ENCODE results near the gene PHF8. TPM values are rescaled to one million over a fixed set of nuclear protein-coding genes. Genes with fewer than 3 reads are reported as not detected.

The PHF8 gene
- total RNA-seq, 1 donor from 2014 or later = 22.3 TPM

DNA sequence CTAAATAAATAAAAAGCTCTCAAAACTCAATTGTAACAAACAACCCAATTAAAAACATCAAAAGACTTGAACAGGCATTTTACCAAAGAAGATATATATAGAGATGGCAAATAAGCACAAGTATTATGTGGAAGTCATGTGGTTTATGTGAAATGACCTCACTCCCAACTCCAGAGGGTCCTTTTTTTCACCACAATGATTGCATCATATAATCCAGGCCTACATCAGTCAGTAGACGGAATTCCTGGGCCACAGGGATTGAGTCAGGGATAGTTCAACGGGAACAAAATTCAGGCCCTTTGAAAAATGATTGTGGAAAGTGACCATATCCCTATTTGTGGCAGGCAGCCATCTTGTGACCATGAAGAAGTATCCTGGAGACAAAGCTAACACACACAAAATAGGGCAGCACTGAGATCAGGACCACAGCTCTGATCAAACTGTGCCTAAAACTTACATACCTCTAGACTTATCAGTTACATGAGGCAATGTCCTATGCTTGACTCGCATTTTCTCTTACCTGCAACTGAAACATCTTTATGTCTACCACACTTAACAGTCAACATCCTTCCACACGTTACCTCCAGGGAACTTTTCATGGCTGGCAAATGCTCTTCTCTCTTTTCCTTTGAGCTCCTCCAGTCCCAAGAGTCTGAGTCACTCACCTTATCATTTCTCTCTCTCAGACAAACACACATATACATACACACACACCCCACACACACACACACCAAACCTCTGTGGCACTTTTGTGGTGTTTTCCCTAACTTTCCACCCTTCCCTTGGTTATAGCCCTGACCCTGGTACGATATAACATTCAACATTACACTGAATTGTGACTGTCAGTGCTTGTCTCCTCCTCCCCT, 113.5 kb downstream of the PHF8 start:
- H3K27ac Mint-ChIP-seq = no peak overlapping the region
- no peak for TF ChIP-seq EZH2 (IDR thresholded peaks at IDR 0.05)
- TF ChIP-seq EZH2phosphoT487 (IDR thresholded peaks at IDR 0.05) = no peak
- TF ChIP-seq, protein P1, sequence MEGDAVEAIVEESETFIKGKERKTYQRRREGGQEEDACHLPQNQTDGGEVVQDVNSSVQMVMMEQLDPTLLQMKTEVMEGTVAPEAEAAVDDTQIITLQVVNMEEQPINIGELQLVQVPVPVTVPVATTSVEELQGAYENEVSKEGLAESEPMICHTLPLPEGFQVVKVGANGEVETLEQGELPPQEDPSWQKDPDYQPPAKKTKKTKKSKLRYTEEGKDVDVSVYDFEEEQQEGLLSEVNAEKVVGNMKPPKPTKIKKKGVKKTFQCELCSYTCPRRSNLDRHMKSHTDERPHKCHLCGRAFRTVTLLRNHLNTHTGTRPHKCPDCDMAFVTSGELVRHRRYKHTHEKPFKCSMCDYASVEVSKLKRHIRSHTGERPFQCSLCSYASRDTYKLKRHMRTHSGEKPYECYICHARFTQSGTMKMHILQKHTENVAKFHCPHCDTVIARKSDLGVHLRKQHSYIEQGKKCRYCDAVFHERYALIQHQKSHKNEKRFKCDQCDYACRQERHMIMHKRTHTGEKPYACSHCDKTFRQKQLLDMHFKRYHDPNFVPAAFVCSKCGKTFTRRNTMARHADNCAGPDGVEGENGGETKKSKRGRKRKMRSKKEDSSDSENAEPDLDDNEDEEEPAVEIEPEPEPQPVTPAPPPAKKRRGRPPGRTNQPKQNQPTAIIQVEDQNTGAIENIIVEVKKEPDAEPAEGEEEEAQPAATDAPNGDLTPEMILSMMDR (IDR thresholded peaks at IDR 0.05) = no peak
- H3K4me1 Mint-ChIP-seq = no peaks in the 10 kb centered on the region
- no peaks in the 10 kb centered on the region for H3K36me3 Mint-ChIP-seq
- DNase-seq (ENCODE audit: low spot score) = no peak
- no peaks in the 10 kb centered on the region for H3K79me2 ChIP-seq (ENCODE audit: low read depth)
- H3K9ac ChIP-seq = no peak overlapping the region
- peaks cover 8% of the 10 kb centered on the region for H3K9me3 Mint-ChIP-seq
- no peak overlapping the region for H3K4me3 ChIP-seq
- H3K36me3 ChIP-seq = no peaks in the 10 kb centered on the region
- H3K27me3 Mint-ChIP-seq (ENCODE audit: insufficient read depth, low read depth) = no peaks in the 10 kb centered on the region
- H2AFZ ChIP-seq (replicated peaks) = no peak overlapping the region
- no peak overlapping the region for H3K4me2 ChIP-seq
- H3K9me3 ChIP-seq (ENCODE audit: low read depth) = peaks cover 3% of the 10 kb centered on the region
- no peaks in the 10 kb centered on the region for H3F3A ChIP-seq (ENCODE audit: low read depth)
- no peaks in the 10 kb centered on the region for H4K20me1 ChIP-seq (ENCODE audit: low read depth)
- no peaks in the 10 kb centered on the region for H3K27me3 ChIP-seq
- H3K4me3 Mint-ChIP-seq = no peak overlapping the region
- no peak overlapping the region for H3K27ac ChIP-seq
- no peaks in the 10 kb centered on the region for H3K4me1 ChIP-seq

DNA sequence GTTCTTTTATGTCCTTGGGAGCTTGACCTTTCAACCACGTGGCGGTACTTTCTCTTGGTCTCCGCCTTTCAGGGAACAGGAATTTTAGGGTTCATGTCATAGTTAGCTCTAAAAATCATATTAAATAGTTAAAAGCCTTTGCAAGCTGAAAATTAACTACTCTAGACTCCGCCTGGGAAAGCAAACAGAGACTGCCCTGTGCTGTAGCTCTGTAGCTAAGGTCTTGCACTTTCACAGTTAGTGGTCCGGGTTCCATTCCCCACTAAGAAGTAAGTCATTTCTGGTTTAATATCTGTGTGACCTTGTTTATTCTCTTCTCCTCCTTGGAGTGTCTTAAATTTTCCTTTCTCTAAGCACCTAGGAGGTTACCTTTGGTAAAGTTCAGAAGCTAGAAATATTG, 118.2 kb downstream of the PHF8 start:
- Histone ChIP-seq H2AFZ (replicated peaks) (no peak overlapping the region), H3K27ac (no peak overlapping the region), H3K79me2 (ENCODE audit: low read depth) (no peaks in the 10 kb centered on the region), H3K4me1 (no peaks in the 10 kb centered on the region), H3K36me3 (no peaks in the 10 kb centered on the region), H3K4me2 (no peak overlapping the region), H4K20me1 (ENCODE audit: low read depth) (no peaks in the 10 kb centered on the region), H3K9me3 (ENCODE audit: low read depth) (no peaks in the 10 kb centered on the region), H3F3A (ENCODE audit: low read depth) (no peaks in the 10 kb centered on the region), H3K4me3 (no peak overlapping the region), H3K27me3 (no peaks in the 10 kb centered on the region), H3K9ac (no peak overlapping the region)
- Mint-ChIP-seq H3K4me3 (no peak overlapping the region), H3K27ac (no peak overlapping the region), H3K36me3 (no peaks in the 10 kb centered on the region), H3K4me1 (no peaks in the 10 kb centered on the region), H3K27me3 (ENCODE audit: insufficient read depth, low read depth) (no peaks in the 10 kb centered on the region), H3K9me3 (peaks cover 4% of the 10 kb centered on the region)
- TF ChIP-seq EZH2 (IDR thresholded peaks at IDR 0.05) (no peak), EZH2phosphoT487 (IDR thresholded peaks at IDR 0.05) (no peak)
- TF ChIP-seq, protein P1 (IDR thresholded peaks at IDR 0.05) = no peak
- DNase-seq (ENCODE audit: low spot score) = no peak

DNA sequence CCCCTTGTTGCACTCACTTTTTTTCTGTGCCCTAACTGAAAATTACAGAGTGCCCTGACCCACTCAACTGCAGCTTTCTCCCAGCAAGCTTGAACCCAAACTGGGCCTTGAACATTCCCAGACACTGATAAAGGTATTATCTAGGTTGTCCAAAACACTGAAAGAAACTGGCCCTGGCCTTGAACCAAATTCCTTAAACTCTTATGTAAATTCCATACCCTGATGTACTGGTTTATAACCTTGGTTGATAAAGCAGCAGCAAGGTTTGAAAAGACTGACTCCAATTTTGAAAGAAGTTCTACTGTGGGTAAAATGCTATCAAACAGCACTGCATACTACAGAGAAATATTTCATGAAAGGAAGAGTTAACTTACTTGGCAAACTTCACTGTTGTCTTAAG, 125.6 kb downstream of the PHF8 start:
- H3K27ac ChIP-seq = no peak overlapping the region
- Mint-ChIP-seq H3K4me1 (no peaks in the 10 kb centered on the region), H3K27me3 (ENCODE audit: insufficient read depth, low read depth) (no peaks in the 10 kb centered on the region), H3K27ac (no peak overlapping the region), H3K36me3 (no peaks in the 10 kb centered on the region), H3K9me3 (peaks cover 2% of the 10 kb centered on the region), H3K4me3 (no peak overlapping the region)
- H3K36me3 ChIP-seq = no peaks in the 10 kb centered on the region
- no peak overlapping the region for H3K4me3 ChIP-seq
- H3K79me2 ChIP-seq (ENCODE audit: low read depth) = no peaks in the 10 kb centered on the region
- no peak for DNase-seq (ENCODE audit: low spot score)
- H4K20me1 ChIP-seq (ENCODE audit: low read depth) = no peaks in the 10 kb centered on the region
- H3K27me3 ChIP-seq = no peaks in the 10 kb centered on the region
- no peaks in the 10 kb centered on the region for H3K9me3 ChIP-seq (ENCODE audit: low read depth)
- no peak overlapping the region for H3K4me2 ChIP-seq
- H3K9ac ChIP-seq = no peak overlapping the region
- H3K4me1 ChIP-seq = peaks cover 3% of the 10 kb centered on the region
- no peaks in the 10 kb centered on the region for H3F3A ChIP-seq (ENCODE audit: low read depth)
- H2AFZ ChIP-seq (replicated peaks) = no peak overlapping the region
- no peak for TF ChIP-seq EZH2 (IDR thresholded peaks at IDR 0.05)
- no peak for TF ChIP-seq EZH2phosphoT487 (IDR thresholded peaks at IDR 0.05)
- TF ChIP-seq, protein P1 (IDR thresholded peaks at IDR 0.05) = no peak
